DOHH2 (cell line): ENCODE results near the gene KRT17.

Source experiments
- CTCF ChIP-seq: fragments of 200-600 bp; sonication (generic); IDR thresholded peaks from one replicate; pipeline ENCODE4 v1.5.1; 2014; ENCODE audit warnings: antibody characterized with exemption, mild to moderate bottlenecking, low read depth, low read length; ENCODE audit not compliant: poor library complexity, severe bottlenecking
- EZH2phosphoT487 ChIP-seq: fragments of 200-600 bp; sonication (generic); IDR thresholded peaks from 2 replicates; pipeline ENCODE4 v1.6.1; 2017; ENCODE audit warnings: borderline replicate concordance, mild to moderate bottlenecking, antibody characterized with exemption, low read length, moderate library complexity, mixed read lengths

GRCh38 chr17:41631025-41631897 is 6.9 kb upstream of the KRT17 start:
- no peak for TF ChIP-seq CTCF
- no peak for TF ChIP-seq EZH2phosphoT487
